Measurements from ENCODE around the gene TREX2. TPM values are rescaled to one million over a fixed set of nuclear protein-coding genes. Genes with fewer than 3 reads are reported as not detected.

Gene TREX2
- total and polyA plus RNA-seq, 2 of the 8 experiments (the other 6 are each of a cell fraction or from before 2014, with no cell fraction given), result 0.71 to 0.80 TPM

DNA sequence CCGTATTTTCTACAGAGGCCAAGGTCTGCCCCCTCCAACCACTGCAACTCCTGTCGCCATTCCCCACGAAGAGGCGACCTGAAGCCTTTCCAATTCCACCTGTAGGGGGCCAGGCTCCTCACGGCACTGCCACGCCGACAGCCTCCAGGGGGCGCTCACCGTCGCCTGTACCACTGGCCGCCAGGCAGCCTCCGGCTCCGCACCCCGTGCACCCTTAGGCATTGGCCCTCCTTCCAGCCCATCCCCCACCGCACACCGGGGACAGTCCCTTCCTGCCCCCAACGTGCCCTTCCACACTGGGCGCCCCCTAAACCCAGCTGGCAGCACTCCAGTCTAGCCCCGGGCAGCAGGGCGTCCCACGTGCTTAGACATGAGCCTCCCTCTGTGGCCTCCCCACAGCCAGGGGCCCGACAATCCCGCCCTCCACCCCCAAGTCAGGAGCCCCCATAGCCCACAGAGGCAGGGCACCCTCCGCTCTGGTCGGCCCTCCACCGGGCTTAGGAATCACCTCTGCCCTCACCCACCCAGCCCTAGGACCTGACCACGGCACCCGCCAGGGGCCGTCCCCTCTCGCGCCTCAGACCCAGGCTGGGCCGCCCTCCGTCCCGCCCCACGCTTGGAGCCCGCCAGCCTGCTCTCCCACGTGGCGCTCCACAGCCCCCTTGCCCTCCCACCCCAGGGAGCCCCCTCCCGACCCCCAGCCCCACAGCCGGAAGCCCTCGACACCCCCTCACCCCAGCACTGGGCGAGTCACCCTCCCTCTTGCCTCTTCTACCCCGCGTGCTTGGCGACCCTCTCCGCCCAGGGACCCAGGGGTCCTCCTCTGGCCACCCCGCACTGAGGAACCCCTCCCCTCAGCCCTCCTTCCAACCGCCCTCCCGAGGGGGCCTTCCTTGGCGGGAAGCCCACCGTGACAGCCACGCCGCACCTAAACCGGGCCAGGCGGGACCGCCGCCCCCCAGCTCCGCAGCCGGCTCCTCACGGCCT, 45.4 kb downstream of the TREX2 start (continued):
- TF ChIP-seq USF2 (IDR thresholded peaks at IDR 0.05; ENCODE audit: low read length) (no peak), RXRA (IDR thresholded peaks at IDR 0.05; ENCODE audit: insufficient read depth, low read depth, low read length) (no peak), TBP (IDR thresholded peaks at IDR 0.05; ENCODE audit: low read depth, low read length) (no peak), RFX5 (IDR thresholded peaks at IDR 0.05; ENCODE audit: borderline replicate concordance, low read depth, low read length) (no peak), KDM1A (IDR thresholded peaks at IDR 0.05; ENCODE audit: borderline replicate concordance, low read length) (no peak)
- TF ChIP-seq, protein P1, sequence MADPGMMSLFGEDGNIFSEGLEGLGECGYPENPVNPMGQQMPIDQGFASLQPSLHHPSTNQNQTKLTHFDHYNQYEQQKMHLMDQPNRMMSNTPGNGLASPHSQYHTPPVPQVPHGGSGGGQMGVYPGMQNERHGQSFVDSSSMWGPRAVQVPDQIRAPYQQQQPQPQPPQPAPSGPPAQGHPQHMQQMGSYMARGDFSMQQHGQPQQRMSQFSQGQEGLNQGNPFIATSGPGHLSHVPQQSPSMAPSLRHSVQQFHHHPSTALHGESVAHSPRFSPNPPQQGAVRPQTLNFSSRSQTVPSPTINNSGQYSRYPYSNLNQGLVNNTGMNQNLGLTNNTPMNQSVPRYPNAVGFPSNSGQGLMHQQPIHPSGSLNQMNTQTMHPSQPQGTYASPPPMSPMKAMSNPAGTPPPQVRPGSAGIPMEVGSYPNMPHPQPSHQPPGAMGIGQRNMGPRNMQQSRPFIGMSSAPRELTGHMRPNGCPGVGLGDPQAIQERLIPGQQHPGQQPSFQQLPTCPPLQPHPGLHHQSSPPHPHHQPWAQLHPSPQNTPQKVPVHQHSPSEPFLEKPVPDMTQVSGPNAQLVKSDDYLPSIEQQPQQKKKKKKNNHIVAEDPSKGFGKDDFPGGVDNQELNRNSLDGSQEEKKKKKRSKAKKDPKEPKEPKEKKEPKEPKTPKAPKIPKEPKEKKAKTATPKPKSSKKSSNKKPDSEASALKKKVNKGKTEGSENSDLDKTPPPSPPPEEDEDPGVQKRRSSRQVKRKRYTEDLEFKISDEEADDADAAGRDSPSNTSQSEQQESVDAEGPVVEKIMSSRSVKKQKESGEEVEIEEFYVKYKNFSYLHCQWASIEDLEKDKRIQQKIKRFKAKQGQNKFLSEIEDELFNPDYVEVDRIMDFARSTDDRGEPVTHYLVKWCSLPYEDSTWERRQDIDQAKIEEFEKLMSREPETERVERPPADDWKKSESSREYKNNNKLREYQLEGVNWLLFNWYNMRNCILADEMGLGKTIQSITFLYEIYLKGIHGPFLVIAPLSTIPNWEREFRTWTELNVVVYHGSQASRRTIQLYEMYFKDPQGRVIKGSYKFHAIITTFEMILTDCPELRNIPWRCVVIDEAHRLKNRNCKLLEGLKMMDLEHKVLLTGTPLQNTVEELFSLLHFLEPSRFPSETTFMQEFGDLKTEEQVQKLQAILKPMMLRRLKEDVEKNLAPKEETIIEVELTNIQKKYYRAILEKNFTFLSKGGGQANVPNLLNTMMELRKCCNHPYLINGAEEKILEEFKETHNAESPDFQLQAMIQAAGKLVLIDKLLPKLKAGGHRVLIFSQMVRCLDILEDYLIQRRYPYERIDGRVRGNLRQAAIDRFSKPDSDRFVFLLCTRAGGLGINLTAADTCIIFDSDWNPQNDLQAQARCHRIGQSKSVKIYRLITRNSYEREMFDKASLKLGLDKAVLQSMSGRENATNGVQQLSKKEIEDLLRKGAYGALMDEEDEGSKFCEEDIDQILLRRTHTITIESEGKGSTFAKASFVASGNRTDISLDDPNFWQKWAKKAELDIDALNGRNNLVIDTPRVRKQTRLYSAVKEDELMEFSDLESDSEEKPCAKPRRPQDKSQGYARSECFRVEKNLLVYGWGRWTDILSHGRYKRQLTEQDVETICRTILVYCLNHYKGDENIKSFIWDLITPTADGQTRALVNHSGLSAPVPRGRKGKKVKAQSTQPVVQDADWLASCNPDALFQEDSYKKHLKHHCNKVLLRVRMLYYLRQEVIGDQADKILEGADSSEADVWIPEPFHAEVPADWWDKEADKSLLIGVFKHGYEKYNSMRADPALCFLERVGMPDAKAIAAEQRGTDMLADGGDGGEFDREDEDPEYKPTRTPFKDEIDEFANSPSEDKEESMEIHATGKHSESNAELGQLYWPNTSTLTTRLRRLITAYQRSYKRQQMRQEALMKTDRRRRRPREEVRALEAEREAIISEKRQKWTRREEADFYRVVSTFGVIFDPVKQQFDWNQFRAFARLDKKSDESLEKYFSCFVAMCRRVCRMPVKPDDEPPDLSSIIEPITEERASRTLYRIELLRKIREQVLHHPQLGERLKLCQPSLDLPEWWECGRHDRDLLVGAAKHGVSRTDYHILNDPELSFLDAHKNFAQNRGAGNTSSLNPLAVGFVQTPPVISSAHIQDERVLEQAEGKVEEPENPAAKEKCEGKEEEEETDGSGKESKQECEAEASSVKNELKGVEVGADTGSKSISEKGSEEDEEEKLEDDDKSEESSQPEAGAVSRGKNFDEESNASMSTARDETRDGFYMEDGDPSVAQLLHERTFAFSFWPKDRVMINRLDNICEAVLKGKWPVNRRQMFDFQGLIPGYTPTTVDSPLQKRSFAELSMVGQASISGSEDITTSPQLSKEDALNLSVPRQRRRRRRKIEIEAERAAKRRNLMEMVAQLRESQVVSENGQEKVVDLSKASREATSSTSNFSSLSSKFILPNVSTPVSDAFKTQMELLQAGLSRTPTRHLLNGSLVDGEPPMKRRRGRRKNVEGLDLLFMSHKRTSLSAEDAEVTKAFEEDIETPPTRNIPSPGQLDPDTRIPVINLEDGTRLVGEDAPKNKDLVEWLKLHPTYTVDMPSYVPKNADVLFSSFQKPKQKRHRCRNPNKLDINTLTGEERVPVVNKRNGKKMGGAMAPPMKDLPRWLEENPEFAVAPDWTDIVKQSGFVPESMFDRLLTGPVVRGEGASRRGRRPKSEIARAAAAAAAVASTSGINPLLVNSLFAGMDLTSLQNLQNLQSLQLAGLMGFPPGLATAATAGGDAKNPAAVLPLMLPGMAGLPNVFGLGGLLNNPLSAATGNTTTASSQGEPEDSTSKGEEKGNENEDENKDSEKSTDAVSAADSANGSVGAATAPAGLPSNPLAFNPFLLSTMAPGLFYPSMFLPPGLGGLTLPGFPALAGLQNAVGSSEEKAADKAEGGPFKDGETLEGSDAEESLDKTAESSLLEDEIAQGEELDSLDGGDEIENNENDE (IDR thresholded peaks at IDR 0.05; ENCODE audit: insufficient replicate concordance, low read length), result no peak
- TF ChIP-seq, protein P2, sequence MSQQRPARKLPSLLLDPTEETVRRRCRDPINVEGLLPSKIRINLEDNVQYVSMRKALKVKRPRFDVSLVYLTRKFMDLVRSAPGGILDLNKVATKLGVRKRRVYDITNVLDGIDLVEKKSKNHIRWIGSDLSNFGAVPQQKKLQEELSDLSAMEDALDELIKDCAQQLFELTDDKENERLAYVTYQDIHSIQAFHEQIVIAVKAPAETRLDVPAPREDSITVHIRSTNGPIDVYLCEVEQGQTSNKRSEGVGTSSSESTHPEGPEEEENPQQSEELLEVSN (IDR thresholded peaks at IDR 0.05), result no peak

Data from H1 (cell line).